Activated CD8-positive, alpha-beta memory T cell treated with anti-CD3 and anti-CD28 coated beads for 36 hours (primary cell): ENCODE results near the gene LAG3. TPM values are rescaled to one million over a fixed set of nuclear protein-coding genes. Genes with fewer than 3 reads are reported as not detected.

Experiments used
- CTCF ChIA-PET: fragments of 350-600 bp; sonication (Branson Sonifier 250); formaldehyde crosslinking; loops from one replicate; lab custom pipeline; 2021; ENCODE audit warnings: antibody characterized with exemption; lab: Charles Lee
- POLR2A ChIA-PET: fragments of 350-600 bp; sonication (Branson Sonifier 250); formaldehyde crosslinking; loops from one replicate; lab custom pipeline; 2021; ENCODE audit warnings: antibody characterized with exemption; lab: Charles Lee
- total RNA-seq, 2 experiments: library from RNA; stranded (reverse); gene quantifications; one replicate each; pipeline ENCODE4 v1.2.3, GENCODE V29; 2021

Gene LAG3
- total RNA-seq, 2 experiments from 2014 or later = 324 to 331 TPM

DNA sequence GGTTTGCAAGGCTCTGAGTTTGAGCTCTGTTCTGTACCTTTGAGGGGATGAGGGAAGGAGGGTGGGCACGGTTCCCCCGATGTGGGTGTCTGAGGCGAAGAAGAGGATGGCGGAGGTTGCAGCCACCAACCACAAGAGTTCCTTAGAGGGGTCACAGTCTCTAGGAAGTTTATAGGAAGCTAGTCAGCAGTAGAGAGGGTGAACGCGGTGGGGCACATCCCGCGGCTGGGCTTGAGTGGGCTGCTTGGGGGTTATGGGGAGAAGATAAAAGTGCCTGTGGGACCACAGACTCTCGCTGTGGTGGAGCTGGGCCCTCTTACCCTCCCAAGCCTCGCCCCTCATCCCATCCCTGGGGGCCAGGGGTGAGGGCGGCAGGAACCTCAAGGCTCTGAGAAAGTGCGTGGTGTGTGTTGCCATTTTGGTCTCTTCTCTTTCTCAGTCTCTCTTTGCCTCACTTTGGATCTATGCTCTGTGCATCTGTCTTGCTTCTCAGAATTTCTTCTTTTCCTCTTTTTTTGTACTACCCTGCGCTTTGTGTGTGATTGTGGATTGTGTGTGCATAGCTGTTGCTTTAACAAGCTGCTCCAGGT is 19.7 kb downstream of the LAG3 start:
- ChIA-PET CTCF (interaction anchor here (1.0 to 2.2 kb wide), 4 partner anchors 33 to 47 kb away, joined by 3 to 11 read pairs (median 3); partner anchors contain the start of gene MLF2), POLR2A (interaction anchor here (1.2 kb wide), 1 partner anchor 103 kb away, joined by 3 read pairs; no protein-coding TSS in a partner anchor)

DNA sequence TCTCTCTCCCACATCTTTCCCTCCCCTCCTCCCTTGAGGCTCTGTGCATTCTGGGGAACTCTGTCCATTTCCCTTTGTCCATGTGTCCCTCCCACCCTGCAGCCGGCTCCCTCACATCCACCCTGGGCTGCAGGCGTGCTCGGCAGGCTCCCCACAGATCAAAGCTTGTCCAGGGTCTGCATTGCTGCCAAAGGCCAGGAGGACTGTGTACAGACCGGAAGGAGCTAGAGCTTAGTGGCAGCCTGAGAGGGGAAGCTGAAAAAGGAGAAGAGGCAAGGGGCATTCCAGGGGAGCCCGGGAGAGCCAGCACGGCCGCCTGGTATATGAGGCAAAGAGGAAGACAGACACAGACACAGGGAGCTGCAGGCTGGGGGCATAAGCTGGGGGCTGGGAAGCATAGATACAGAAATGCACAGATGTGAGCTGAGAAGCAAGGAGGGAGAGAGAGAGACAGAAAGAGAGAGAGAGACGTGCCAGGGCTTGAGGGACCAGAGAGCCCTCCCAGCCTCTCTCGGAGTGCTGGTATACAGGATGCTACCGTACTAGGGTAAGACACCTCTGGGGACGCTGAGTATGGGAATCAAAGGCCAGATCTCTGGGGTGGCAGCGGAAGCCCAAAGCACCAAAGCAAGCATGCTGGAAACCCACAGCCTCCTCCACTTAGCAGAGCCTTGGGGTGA is 20.3 kb downstream of the LAG3 start:
- ChIA-PET CTCF (interaction anchor here (1.0 to 2.2 kb wide), 6 partner anchors 18 to 47 kb away, joined by 3 to 11 read pairs (median 3); partner anchors contain the start of gene MLF2), POLR2A (interaction anchor here (1.2 kb wide), 1 partner anchor 104 kb away, joined by 3 read pairs; no protein-coding TSS in a partner anchor)

GRCh38 chr12:6795088-6795487 is 22.8 kb downstream of the LAG3 start:
- CTCF ChIA-PET = interaction anchor here (0.6 to 1.4 kb wide), 5 partner anchors 10 to 204 kb away, joined by 3 to 4 read pairs (median 3); no protein-coding TSS in a partner anchor
- POLR2A ChIA-PET = no interaction called here

GRCh38 chr12:6796576-6796975 is 24.3 kb downstream of the LAG3 start:
- POLR2A ChIA-PET = no interaction called here
- CTCF ChIA-PET = interaction anchor here (0.9 to 1.4 kb wide), 3 partner anchors 8 to 43 kb away, joined by 3 to 5 read pairs (median 4); no protein-coding TSS in a partner anchor

GRCh38 chr12:6799147-6799546 is 26.8 kb downstream of the LAG3 start:
- ChIA-PET POLR2A (no interaction called here), CTCF (no interaction called here)

DNA sequence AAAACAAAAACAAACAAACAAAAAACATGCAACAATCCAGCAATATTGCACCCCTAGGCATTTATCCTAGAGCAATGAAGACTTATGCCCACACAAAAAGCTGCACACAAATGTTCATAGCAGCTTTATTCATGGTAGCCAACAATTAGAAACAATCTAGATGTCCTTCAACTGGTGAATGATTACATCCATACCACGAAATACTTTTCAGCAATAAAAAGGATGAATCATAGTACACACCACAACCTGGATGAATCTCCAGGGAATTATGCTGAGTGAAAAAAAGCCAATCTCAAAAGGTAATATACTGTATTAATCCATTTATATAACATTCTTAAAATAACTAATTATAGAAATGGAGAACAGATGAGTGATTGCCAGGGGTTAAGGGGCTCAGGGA is 34.9 kb downstream of the LAG3 start:
- CTCF ChIA-PET = interaction anchor here (1.3 kb wide), 1 partner anchor 14 kb away, joined by 3 read pairs; no protein-coding TSS in a partner anchor
- POLR2A ChIA-PET = no interaction called here

DNA sequence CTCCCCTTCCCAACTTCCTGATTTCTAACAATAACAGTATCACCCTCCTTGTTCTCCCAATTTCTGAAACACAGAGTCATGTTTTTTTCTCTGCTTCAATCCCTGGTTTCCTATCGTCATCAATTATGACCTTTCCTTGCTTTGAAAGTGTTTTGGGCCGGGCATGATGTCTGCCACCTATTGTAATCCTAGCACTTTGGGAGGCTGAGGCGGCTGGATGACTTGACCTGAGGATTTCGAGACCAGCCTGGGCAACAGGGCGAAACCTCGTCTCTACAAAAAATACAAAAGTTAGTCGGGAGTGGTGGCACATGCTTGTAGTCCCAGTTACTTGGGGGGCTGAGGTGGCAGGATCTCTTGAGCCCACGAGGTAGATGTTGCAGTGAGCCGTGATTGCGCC is 36.7 kb downstream of the LAG3 start:
- POLR2A ChIA-PET = no interaction called here
- CTCF ChIA-PET = interaction anchor here (1.2 to 1.5 kb wide), 2 partner anchors 14 to 42 kb away, joined by 5 read pairs; partner anchors contain the start of gene PTMS

DNA sequence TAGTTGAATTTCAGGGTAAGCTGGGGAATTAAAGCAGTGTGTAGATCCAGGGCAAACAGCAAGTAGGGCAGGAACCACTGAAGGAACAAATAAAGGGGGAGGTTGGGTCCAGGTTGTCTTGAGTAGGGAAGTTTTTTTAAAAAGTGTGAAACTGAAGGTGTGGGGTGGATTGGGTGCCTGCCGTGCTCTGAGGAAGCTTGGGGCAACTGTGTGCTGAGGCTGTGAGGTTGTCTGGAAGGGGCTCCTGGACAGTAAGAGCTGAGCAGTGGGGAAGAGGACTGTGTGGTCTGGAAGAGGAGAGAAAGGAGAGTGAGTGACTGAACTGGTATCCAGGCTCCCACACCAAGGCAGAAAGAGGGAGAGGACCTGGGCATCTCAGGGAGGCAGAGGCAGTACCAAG is 38.4 kb downstream of the LAG3 start:
- CTCF ChIA-PET = interaction anchor here (0.5 to 1.0 kb wide), 5 partner anchors 9 to 44 kb away, joined by 3 to 6 read pairs (median 3); no protein-coding TSS in a partner anchor

DNA sequence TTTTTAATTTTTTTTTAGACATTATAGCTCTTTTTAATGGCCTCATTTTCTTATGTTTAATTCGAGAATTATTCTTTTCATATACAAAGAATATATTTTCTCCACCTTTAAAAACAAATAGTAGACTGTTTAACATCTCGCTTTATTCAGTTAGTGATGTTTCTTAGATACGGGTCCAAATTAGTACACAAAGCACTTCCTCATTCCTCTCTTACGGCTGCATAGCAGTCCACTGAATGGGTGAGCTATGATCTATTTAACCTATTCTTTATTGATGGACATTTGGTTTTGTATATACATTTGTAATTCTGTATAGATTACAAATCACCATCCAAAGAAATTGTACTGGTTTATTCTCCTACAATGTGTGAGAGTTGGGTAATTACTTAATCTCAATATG is 41.0 kb downstream of the LAG3 start:
- POLR2A ChIA-PET = no interaction called here

More for the DNA sequence above, 38.4 kb downstream of the LAG3 start:
- POLR2A ChIA-PET = no interaction called here

DNA sequence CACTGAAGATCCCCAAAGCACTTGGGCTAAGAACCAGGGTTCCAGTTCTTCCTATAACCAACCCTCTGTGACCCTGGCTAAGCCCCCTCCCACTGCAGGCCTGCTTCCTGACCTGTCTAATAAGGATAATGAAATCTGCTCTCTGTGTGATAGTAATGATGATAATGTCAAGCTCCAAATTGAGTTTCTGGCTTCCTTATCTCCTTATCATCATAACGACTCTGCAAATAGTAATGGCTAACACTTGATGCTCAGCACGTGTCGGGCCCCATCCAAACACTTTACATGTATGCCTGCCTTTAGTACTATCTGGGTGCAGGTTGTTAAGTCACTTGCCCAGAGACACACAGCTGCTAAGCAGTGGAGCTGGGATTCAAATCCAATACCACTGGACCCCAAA is 44.3 kb downstream of the LAG3 start:
- ChIA-PET POLR2A (no interaction called here), CTCF (no interaction called here)

More for the DNA sequence above, 41.0 kb downstream of the LAG3 start:
- CTCF ChIA-PET = interaction anchor here (0.9 to 3.5 kb wide), 3 partner anchors 13 to 121 kb away, joined by 3 to 13 read pairs (median 4); no protein-coding TSS in a partner anchor

GRCh38 chr12:6817098-6817497 is 44.8 kb downstream of the LAG3 start:
- ChIA-PET CTCF (no interaction called here), POLR2A (no interaction called here)

- ChIA-PET POLR2A (no interaction called here), CTCF (no interaction called here)
These were observed 45.4 kb downstream of the LAG3 start for GRCh38 chr12:6817662-6818157.

DNA sequence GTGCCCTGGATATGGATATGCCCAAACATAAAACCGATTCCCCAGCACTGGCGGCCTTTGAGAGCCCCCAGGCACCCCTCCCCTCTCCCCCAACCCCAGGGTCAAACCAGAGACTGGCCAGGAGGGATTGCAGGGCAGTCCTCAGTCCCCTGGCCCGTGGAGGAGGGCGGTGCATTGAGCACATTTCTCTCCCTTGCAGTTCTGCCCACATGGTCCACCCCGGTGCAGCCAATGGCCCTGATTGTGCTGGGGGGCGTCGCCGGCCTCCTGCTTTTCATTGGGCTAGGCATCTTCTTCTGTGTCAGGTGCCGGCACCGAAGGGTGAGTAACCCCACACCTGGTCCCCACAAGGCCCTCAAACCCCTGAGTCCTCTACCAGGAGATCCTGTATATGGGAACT is 45.9 kb downstream of the LAG3 start:
- CTCF ChIA-PET = interaction anchor here (1.1 kb wide), 1 partner anchor 51 kb away, joined by 3 read pairs; no protein-coding TSS in a partner anchor
- POLR2A ChIA-PET = no interaction called here

- CTCF ChIA-PET = interaction anchor here (1.1 kb wide), 1 partner anchor 52 kb away, joined by 3 read pairs; no protein-coding TSS in a partner anchor
These were observed 46.3 kb downstream of the LAG3 start for GRCh38 chr12:6818645-6819044.

GRCh38 chr12:6819106-6820030 is 47.0 kb downstream of the LAG3 start:
- ChIA-PET CTCF (interaction anchor here (0.6 to 1.3 kb wide), 3 partner anchors 35 to 289 kb away, joined by 3 read pairs; no protein-coding TSS in a partner anchor), POLR2A (no interaction called here)

More at GRCh38 chr12:6818645-6819044, 46.3 kb downstream of the LAG3 start:
- POLR2A ChIA-PET = no interaction called here

- CTCF ChIA-PET = interaction anchor here (0.6 to 9.6 kb wide), 3 partner anchors 36 to 289 kb away, joined by 3 to 91 read pairs (median 3); partner anchors contain the start of gene MLF2
- POLR2A ChIA-PET = no interaction called here
These were observed 47.8 kb downstream of the LAG3 start for GRCh38 chr12:6820166-6820565.

GRCh38 chr12:6821591-6822425 is 49.5 kb downstream of the LAG3 start, which contains the start of gene GPR162:
Gene GPR162, plus strand, starts transcription at chr12:6821821. Its CDS starts 2,078 bp downstream, at chr12:6823899.
- POLR2A ChIA-PET = interaction anchor here (0.8 kb wide), 1 partner anchor 37 kb away, joined by 3 read pairs; no protein-coding TSS in a partner anchor
- CTCF ChIA-PET = interaction anchor here (1.1 to 9.6 kb wide), 5 partner anchors 13 to 68 kb away, joined by 3 to 91 read pairs (median 5); partner anchors contain the start of gene MLF2
